ENCODE measurements around the gene KIAA1614.

Gene KIAA1614

GRCh38 chr1:180923021-180923841 lies 10.5 kb downstream of the KIAA1614 start:
- in situ Hi-C loops (cut with MboI; ENCODE audit: low sequenced_read_pairs): no loop called here

- in situ Hi-C loops (cut with MboI; ENCODE audit: low sequenced_read_pairs): no loop called here
These were observed 11.2 kb downstream of the KIAA1614 start for GRCh38 chr1:180923887-180924286.

GRCh38 chr1:180924939-180925338 lies 12.2 kb downstream of the KIAA1614 start:
- in situ Hi-C loops (cut with MboI; ENCODE audit: low sequenced_read_pairs): no loop called here

- in situ Hi-C loops (cut with MboI; ENCODE audit: low sequenced_read_pairs): no loop called here
These were observed 12.9 kb downstream of the KIAA1614 start for GRCh38 chr1:180925471-180926051.

- in situ Hi-C loops (cut with MboI; ENCODE audit: low sequenced_read_pairs): no loop called here
These were observed 13.7 kb downstream of the KIAA1614 start for GRCh38 chr1:180926164-180926981.

GRCh38 chr1:180927348-180927747 lies 14.7 kb downstream of the KIAA1614 start:
- in situ Hi-C loops (cut with MboI; ENCODE audit: low sequenced_read_pairs): no loop called here

- in situ Hi-C loops (cut with MboI; ENCODE audit: low sequenced_read_pairs): no loop called here
These were observed 15.1 kb downstream of the KIAA1614 start for GRCh38 chr1:180927841-180928240.

GRCh38 chr1:180928331-180929230 lies 15.9 kb downstream of the KIAA1614 start:
- in situ Hi-C loops (cut with MboI; ENCODE audit: low sequenced_read_pairs): no loop called here

- in situ Hi-C loops (cut with MboI; ENCODE audit: low sequenced_read_pairs): no loop called here
These were observed 16.7 kb downstream of the KIAA1614 start for GRCh38 chr1:180929389-180929788.

GRCh38 chr1:180930687-180931086 lies 18.0 kb downstream of the KIAA1614 start:
- in situ Hi-C loops (cut with MboI; ENCODE audit: low sequenced_read_pairs): no loop called here

- in situ Hi-C loops (cut with MboI; ENCODE audit: low sequenced_read_pairs): no loop called here
These were observed 18.8 kb downstream of the KIAA1614 start for GRCh38 chr1:180931529-180931928.

- in situ Hi-C loops (cut with MboI; ENCODE audit: low sequenced_read_pairs): no loop called here
These were observed 19.7 kb downstream of the KIAA1614 start for GRCh38 chr1:180932378-180932777.

GRCh38 chr1:180933141-180933540 lies 20.4 kb downstream of the KIAA1614 start:
- in situ Hi-C loops (cut with MboI; ENCODE audit: low sequenced_read_pairs): no loop called here

GRCh38 chr1:180934563-180934962 lies 21.9 kb downstream of the KIAA1614 start:
- in situ Hi-C loops (cut with MboI; ENCODE audit: low sequenced_read_pairs): no loop called here

- in situ Hi-C loops (cut with MboI; ENCODE audit: low sequenced_read_pairs): no loop called here
These were observed 22.8 kb downstream of the KIAA1614 start for GRCh38 chr1:180935326-180936109.

- in situ Hi-C loops (cut with MboI; ENCODE audit: low sequenced_read_pairs): no loop called here
These were observed 23.7 kb downstream of the KIAA1614 start for GRCh38 chr1:180936110-180937011.

- in situ Hi-C loops (cut with MboI; ENCODE audit: low sequenced_read_pairs): no loop called here
These were observed 24.3 kb downstream of the KIAA1614 start for GRCh38 chr1:180937012-180937372.

- in situ Hi-C loops (cut with MboI; ENCODE audit: low sequenced_read_pairs): no loop called here
These were observed 25.0 kb downstream of the KIAA1614 start for GRCh38 chr1:180937624-180938225.

Measured in hTERT RPE-1 (cell line).